ENCODE data around the gene CPNE7.
A peak's percentile ranks its signal among the peaks of the same experiment; 100 is the strongest.

The CPNE7 gene

GRCh38 chr16:89601906-89602272 lies 26.3 kb downstream of the CPNE7 start:
- H3K27me3 ChIP-seq (ENCODE audit: insufficient read depth, poor library complexity, severe bottlenecking) = no peaks in the 10 kb centered on the region
- TF ChIP-seq GABPA (IDR thresholded peaks at IDR 0.05; ENCODE audit: low read depth) (no peak), SPI1 (IDR thresholded peaks at IDR 0.05; ENCODE audit: borderline replicate concordance, low read depth) (no peak), CTCF (IDR thresholded peaks at IDR 0.05; ENCODE audit: insufficient read depth, low read length) (no peak), POLR2AphosphoS5 (IDR thresholded peaks at IDR 0.05; ENCODE audit: low read depth) (no peak), REST (IDR thresholded peaks at IDR 0.05; ENCODE audit: insufficient replicate concordance, low read depth) (no peak)
- no peak overlapping the region for H3K27ac ChIP-seq (replicated peaks)
- no peak for DNase-seq (ENCODE audit: low read depth in 1 of 2, low spot score in 1 of 2)
- no peak overlapping the region for H3K4me3 ChIP-seq (replicated peaks; ENCODE audit: insufficient read depth, low read length)

GRCh38 chr16:89602273-89602951 lies 26.9 kb downstream of the CPNE7 start:
- TF ChIP-seq GABPA (IDR thresholded peaks at IDR 0.05; ENCODE audit: low read depth) (no peak), SPI1 (IDR thresholded peaks at IDR 0.05; ENCODE audit: borderline replicate concordance, low read depth) (no peak), POLR2AphosphoS5 (IDR thresholded peaks at IDR 0.05; ENCODE audit: low read depth) (no peak), CTCF (IDR thresholded peaks at IDR 0.05; ENCODE audit: insufficient read depth, low read length) (no peak), REST (IDR thresholded peaks at IDR 0.05; ENCODE audit: insufficient replicate concordance, low read depth) (no peak)
- Histone ChIP-seq H3K27me3 (ENCODE audit: insufficient read depth, poor library complexity, severe bottlenecking) (no peaks in the 10 kb centered on the region), H3K27ac (replicated peaks) (no peak overlapping the region), H3K4me3 (replicated peaks; ENCODE audit: insufficient read depth, low read length) (no peak overlapping the region)
- DNase-seq (ENCODE audit: low read depth in 1 of 2, low spot score in 1 of 2) = peak in 1 of 2 experiments; percentile 8

GRCh38 chr16:89602952-89603590 lies 27.5 kb downstream of the CPNE7 start:
- no peak overlapping the region for H3K4me3 ChIP-seq (replicated peaks; ENCODE audit: insufficient read depth, low read length)

More at GRCh38 chr16:89602952-89603590, 27.5 kb downstream of the CPNE7 start:
- TF ChIP-seq SPI1 (IDR thresholded peaks at IDR 0.05; ENCODE audit: borderline replicate concordance, low read depth) (no peak), REST (IDR thresholded peaks at IDR 0.05; ENCODE audit: insufficient replicate concordance, low read depth) (no peak), POLR2AphosphoS5 (IDR thresholded peaks at IDR 0.05; ENCODE audit: low read depth) (no peak), CTCF (IDR thresholded peaks at IDR 0.05; ENCODE audit: insufficient read depth, low read length) (no peak), GABPA (IDR thresholded peaks at IDR 0.05; ENCODE audit: low read depth) (no peak)
- Histone ChIP-seq H3K27me3 (ENCODE audit: insufficient read depth, poor library complexity, severe bottlenecking) (no peaks in the 10 kb centered on the region), H3K27ac (replicated peaks) (no peak overlapping the region)
- no peak for DNase-seq (ENCODE audit: low read depth in 1 of 2, low spot score in 1 of 2)
